Heart left ventricle (tissue), 16 donors: ENCODE results near the gene PLCXD3. TPM values are rescaled to one million over a fixed set of nuclear protein-coding genes. Genes with fewer than 3 reads are reported as not detected.

ENCODE experiments used
- ATAC-seq, 4 donors: fragments of 200-7000 bp; cut with Tn5 transposase; one replicate each; pipeline ENCODE4 v1.9.1; 2020 to 2022; ENCODE audit warnings: moderate library complexity in 4 of 4, mild to moderate bottlenecking in 3 of 4, moderate number of reproducible peaks in 1 of 4
- DNase-seq, 5 donors: peaks; one replicate each; pipeline ENCODE4 v3.0.0-alpha.2; 2020
- H3K27ac ChIP-seq, 12 donors: fragments of 200-600 bp; sonication (generic) in 4 of 12; one replicate each; pipeline versions ENCODE4 v1.5.0 to v1.8.0; 2016 to 2022; ENCODE audit warnings: mild to moderate bottlenecking in 2 of 12
- H3K27me3 ChIP-seq, 9 donors: fragments of 200-600 bp; sonication (generic) in 2 of 9; one replicate each; pipeline versions ENCODE4 v1.5.1 to v1.8.0; 2016 to 2022; ENCODE audit warnings: mild to moderate bottlenecking in 3 of 9
- H3K36me3 ChIP-seq, 9 donors: fragments of 200-600 bp; sonication (generic) in 2 of 9; one replicate each; pipeline versions ENCODE4 v1.5.0 to v1.8.0; 2018 to 2022; ENCODE audit warnings: mild to moderate bottlenecking in 2 of 9
- H3K4me1 ChIP-seq, 12 donors: fragments of 200-600 bp; sonication (generic) in 4 of 12; one replicate each; pipeline versions ENCODE4 v1.5.0 to v1.8.0; 2016 to 2022; ENCODE audit warnings: mild to moderate bottlenecking in 3 of 12
- H3K4me3 ChIP-seq, 12 donors: fragments of 200-600 bp; sonication (generic) in 4 of 12; one replicate each; pipeline versions ENCODE4 v1.5.0 to v1.8.0; 2017 to 2022; ENCODE audit warnings: mild to moderate bottlenecking in 9 of 12, moderate library complexity in 4 of 12
- H3K9me3 ChIP-seq, 12 donors: fragments of 200-600 bp; sonication (generic) in 4 of 12; one replicate each; pipeline versions ENCODE4 v1.5.0 to v1.8.0; 2016 to 2022; ENCODE audit warnings: mild to moderate bottlenecking in 1 of 12
- POLR2A ChIP-seq, 2 donors: fragments of 450-650 bp; IDR thresholded peaks; one replicate each; pipeline ENCODE4 v1.6.1; 2017; ENCODE audit warnings: antibody characterized with exemption in 2 of 2, mild to moderate bottlenecking in 2 of 2, moderate library complexity in 2 of 2
- whole genome bisulfite sequencing, 4 donors: extraction: QIAGEN DNeasy Blood & Tissue Kit in 2 of 4; methylation state at CpG; one replicate each; pipeline versions ENCODE4 v1.1.5 to v1.1.7; 2013 to 2018; 5-methylcytosine and 5-hydroxymethylcytosine counted together
- intact Hi-C, 10 donors: fragments of 100-400 bp; cut with DNase I; formaldehyde crosslinking; loops; one replicate each; pipeline versions ENCODE4 v1.11.1 to v1.14.2; 2022
- polyA plus RNA-seq, 2 donors: library from polyadenylated mRNA; stranded (reverse); fragments of 200-250 nt; gene quantifications; one replicate each; pipeline ENCODE4 v1.2.3, GENCODE V29; 2013
- total RNA-seq, 9 donors: library from RNA; depleted of rRNA in 2 of 9; stranded (reverse); fragments of >200 nt in 2 of 9; fragmentation: NEBNext Ultra II Directional in 3 of 9; extraction: Animal tissue kit (Norgen Biotek cat#: 25700) in 3 of 9; gene quantifications; one replicate each; pipeline versions ENCODE4 v1.1.0 to v1.2.4, GENCODE V29; 2016 to 2023
- TF ChIP-seq, protein P1 (sequence below), 12 donors: fragments of 200-600 bp; sonication (generic) in 4 of 12; IDR thresholded peaks; one replicate each; pipeline versions ENCODE4 v1.5.0 to v1.8.0; 2018 to 2022; ENCODE audit warnings: antibody characterized with exemption in 12 of 12, mild to moderate bottlenecking in 5 of 12
- donor health status: ischemic (EF 13 %, LVEDD 7.1; RV severe dilation, severe dysfunction).
- donor health status: healthy with polysubstance abuse.
- donor health status: DM: no; HTN: yes; CAD: no.
- donor health status: DM: no; HTN: no; CAD: no.
- donor health status: ischemic (EF 25% LVEDD 6.9; RV normal size, moderate dysfunction).
- donor health status: ischemic (EF 25% LVEDD 5.7; RV mildly dilated, moderate dysfunction).
- donor health status: healthy.
- donor health status: DM: yes; HTN: yes; CAD: no.
- donor health status: ischemic (EF 35%, LVEDD 5.7; RV mildly dilated, moderate dysfunction).
- donor health status: nonischemic (EF 11% LVEDD 7.7; RV severe dilation, severe dysfunction).
- donor health status: DM: yes; HTN: yes; CAD: no.
- donor health status: PGD.
- donor health status: ischemic (EF 29% LVEDD 5.4; RV normal size, mild dysfunction).
- donor health status: nonischemic (EF 23%, LVEDD 6.1; RV moderate dilation, normal function).

PLCXD3 gene
- total and polyA plus RNA-seq, 11 donors: 30.1 to 107 (median 62.5) TPM

DNA sequence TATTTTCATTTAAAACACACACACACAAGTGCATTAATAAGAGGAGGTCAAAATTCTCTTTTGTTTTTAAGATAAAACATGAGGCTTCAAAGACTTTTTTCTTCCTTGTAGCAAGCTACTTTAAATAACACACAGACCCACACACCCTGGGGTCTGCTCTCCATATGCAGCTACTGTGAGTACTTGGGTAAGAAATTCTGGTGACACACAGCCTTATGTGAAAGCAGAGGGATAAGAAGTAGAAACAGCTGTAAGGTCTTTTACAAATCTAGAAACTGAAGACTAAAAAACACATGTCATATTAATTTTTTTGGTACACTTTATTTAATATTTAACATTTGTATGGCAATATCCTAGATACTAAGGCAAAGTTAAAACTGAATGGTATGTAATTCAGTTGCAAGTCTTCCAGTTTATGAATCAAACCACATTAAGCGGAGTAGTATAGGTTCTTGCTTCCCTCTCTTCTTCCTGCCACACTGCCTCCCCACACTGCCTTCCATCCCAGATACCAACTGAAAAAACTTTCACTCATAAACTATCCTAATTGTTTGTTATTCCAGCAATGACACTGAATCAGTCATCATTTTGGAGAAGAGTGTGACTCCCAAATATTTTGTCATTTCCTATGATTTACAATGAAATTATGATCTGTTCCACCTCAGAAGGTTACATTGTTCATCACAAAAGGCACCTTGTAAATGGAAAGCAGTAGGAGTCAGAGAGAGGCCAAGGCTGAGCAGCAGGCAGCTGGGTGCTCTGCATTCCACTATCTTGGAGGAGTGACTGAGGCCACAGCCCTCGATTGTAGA lies 92.0 kb downstream of the PLCXD3 start:
- no peaks in the 10 kb centered on the region for H3K9me3 ChIP-seq
- no peaks in the 10 kb centered on the region for H3K36me3 ChIP-seq
- DNase-seq: peak in 2 of 5 donors; percentile 21 to 35
- H3K4me1 ChIP-seq: peaks cover 0 to 34% (median 2%) of the 10 kb centered on the region in 12 donors
- ATAC-seq: peak in 3 of 4 donors; percentile 61 to 67 (median 61)
- TF ChIP-seq, protein P1, sequence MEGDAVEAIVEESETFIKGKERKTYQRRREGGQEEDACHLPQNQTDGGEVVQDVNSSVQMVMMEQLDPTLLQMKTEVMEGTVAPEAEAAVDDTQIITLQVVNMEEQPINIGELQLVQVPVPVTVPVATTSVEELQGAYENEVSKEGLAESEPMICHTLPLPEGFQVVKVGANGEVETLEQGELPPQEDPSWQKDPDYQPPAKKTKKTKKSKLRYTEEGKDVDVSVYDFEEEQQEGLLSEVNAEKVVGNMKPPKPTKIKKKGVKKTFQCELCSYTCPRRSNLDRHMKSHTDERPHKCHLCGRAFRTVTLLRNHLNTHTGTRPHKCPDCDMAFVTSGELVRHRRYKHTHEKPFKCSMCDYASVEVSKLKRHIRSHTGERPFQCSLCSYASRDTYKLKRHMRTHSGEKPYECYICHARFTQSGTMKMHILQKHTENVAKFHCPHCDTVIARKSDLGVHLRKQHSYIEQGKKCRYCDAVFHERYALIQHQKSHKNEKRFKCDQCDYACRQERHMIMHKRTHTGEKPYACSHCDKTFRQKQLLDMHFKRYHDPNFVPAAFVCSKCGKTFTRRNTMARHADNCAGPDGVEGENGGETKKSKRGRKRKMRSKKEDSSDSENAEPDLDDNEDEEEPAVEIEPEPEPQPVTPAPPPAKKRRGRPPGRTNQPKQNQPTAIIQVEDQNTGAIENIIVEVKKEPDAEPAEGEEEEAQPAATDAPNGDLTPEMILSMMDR (IDR thresholded peaks at IDR 0.05): no peak
- no peak for TF ChIP-seq POLR2A (IDR thresholded peaks at IDR 0.05)
- H3K27ac ChIP-seq: peak overlapping the region in 10 of 12 donors; percentile 19 to 65 (median 50)
- no peak overlapping the region for H3K4me3 ChIP-seq
- 53 to 58% (median 54%) methylated on average over 2 of the region's 2 CpGs for WGBS, 4 donors
- no peaks in the 10 kb centered on the region for H3K27me3 ChIP-seq
- intact Hi-C loops: no loop called here

DNA sequence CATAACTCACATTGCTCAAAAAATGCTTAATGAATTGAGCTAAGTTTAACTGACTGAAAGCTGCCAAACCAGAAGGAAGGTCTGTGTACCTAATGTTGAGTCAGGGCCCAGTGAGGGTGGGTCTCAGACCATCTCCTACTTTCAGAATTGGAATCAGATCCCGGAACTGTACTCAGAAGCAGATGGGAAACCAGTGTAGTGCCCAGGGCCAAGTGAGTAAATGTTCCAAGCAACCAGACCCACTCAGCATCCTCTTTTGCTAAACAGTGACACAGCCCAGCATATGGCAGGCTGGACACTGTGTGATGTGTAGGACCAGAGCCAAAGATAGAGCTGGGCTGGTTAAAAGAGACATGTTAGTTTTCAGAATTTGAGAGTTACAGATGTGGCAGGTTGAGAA lies 94.1 kb downstream of the PLCXD3 start:
- no peaks in the 10 kb centered on the region for H3K36me3 ChIP-seq
- H3K27ac ChIP-seq: peak overlapping the region in 4 of 12 donors; percentile 38 to 65 (median 45)
- 53 to 83% (median 74%) methylated on average over 1 of the region's 1 CpG for WGBS, 4 donors
- ATAC-seq (peak in 3 of 4 donors; percentile 30 to 64 (median 31)), DNase-seq (no peak)
- intact Hi-C loops: no loop called here
- H3K4me1 ChIP-seq: peaks cover 0 to 41% (median 2%) of the 10 kb centered on the region in 12 donors
- no peaks in the 10 kb centered on the region for H3K27me3 ChIP-seq
- no peak overlapping the region for H3K4me3 ChIP-seq
- no peaks in the 10 kb centered on the region for H3K9me3 ChIP-seq
- TF ChIP-seq, protein P1 (IDR thresholded peaks at IDR 0.05): no peak

DNA sequence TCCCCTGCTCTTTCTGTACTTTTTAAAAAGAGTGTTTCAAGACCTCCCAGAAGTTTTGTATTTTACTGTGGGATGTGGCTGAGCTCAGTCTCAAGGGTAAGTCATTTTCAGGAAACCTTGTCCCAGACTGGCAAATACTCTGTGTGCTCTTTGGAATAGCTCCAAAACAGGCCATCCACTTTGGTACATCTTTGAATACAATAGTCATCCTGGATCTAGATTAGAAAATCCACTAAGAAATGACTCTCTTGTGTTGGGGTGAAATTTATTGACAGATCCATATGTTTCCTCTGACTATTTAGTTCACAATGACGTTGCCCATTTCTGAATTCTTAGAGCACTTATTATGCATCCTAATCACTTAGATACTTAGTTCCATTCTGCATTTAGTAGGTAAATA lies 95.2 kb downstream of the PLCXD3 start:
- no peak for TF ChIP-seq POLR2A (IDR thresholded peaks at IDR 0.05)
- TF ChIP-seq, protein P1 (IDR thresholded peaks at IDR 0.05): no peak
- H3K36me3 ChIP-seq: no peaks in the 10 kb centered on the region
- H3K27ac ChIP-seq: peak overlapping the region in 7 of 12 donors; percentile 0 to 65 (median 47)
- H3K4me3 ChIP-seq: no peak overlapping the region
- H3K4me1 ChIP-seq: peaks cover 0 to 38% (median 8%) of the 10 kb centered on the region in 12 donors
- 12 to 72% (median 66%) methylated on average over 1 of the region's 1 CpG for WGBS, 4 donors
- H3K9me3 ChIP-seq: no peaks in the 10 kb centered on the region
- intact Hi-C loops: no loop called here
- no peak for ATAC-seq
- no peaks in the 10 kb centered on the region for H3K27me3 ChIP-seq
- no peak for DNase-seq

DNA sequence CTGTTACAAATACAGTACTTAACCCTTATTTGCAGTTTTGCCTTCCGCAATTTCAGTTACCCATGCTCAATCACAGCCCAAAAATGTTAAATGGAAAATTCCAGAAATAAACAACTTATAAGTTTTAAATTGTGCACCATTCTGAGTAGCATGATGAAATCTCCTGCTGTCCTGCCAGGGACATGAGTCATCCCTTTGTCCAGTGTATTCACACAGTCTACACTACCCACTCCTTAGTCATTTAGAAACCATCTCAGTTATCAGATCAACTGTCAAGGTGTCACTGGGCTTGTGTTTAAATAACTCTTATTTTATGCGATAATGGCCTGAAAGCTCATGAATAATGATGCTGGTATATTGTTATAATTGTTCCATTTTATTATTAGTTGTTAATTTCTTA lies 95.8 kb downstream of the PLCXD3 start:
- TF ChIP-seq, protein P1 (IDR thresholded peaks at IDR 0.05): no peak
- TF ChIP-seq POLR2A (IDR thresholded peaks at IDR 0.05): no peak
- WGBS, 4 donors: 79 to 85% (median 83%) methylated on average over 2 of the region's 2 CpGs
- ATAC-seq (peak in 3 of 4 donors; percentile 52 to 83 (median 75)), DNase-seq (peak in 1 of 5 donors; percentile 62)
- intact Hi-C loops: no loop called here
- Histone ChIP-seq H3K4me1 (peaks cover 0 to 39% (median 9%) of the 10 kb centered on the region in 12 donors), H3K27me3 (no peaks in the 10 kb centered on the region), H3K4me3 (no peak overlapping the region), H3K27ac (peak overlapping the region in 10 of 12 donors; percentile 0 to 65 (median 32)), H3K9me3 (no peaks in the 10 kb centered on the region), H3K36me3 (no peaks in the 10 kb centered on the region)
